HepG2 (cell line): ENCODE measurements around the gene IKZF3. TPM values are rescaled to one million over a fixed set of nuclear protein-coding genes. Genes with fewer than 3 reads are reported as not detected.

ENCODE experiments used
- ASH2L ChIP-seq: fragments of 300-600, 200-600 bp; sonication (generic); IDR thresholded peaks from 2 replicates; pipeline ENCODE4 v1.7.0; 2017; ENCODE audit warnings: low read depth, mild to moderate bottlenecking, moderate library complexity, mixed read lengths, low read length; ENCODE audit not compliant: insufficient read length
- ATF7-NPFF ChIP-seq: sonication (generic); formaldehyde crosslinking; IDR thresholded peaks from 2 replicates; pipeline ENCODE4 v1.8.1; 2023; ENCODE audit warnings: mild to moderate bottlenecking, low read depth, missing genetic modification reagents, moderate library complexity
- ATM ChIP-seq: fragments of 450-650 bp; IDR thresholded peaks from 2 replicates; pipeline ENCODE4 v1.7.1; 2017; ENCODE audit warnings: mild to moderate bottlenecking, borderline replicate concordance
- CBX5 ChIP-seq: sonication (generic); formaldehyde crosslinking; IDR thresholded peaks from 2 replicates; pipeline ENCODE4 v1.4.0; 2020; ENCODE audit warnings: missing genetic modification reagents, borderline replicate concordance
- NFKBIZ ChIP-seq: IDR thresholded peaks from 2 replicates; pipeline ENCODE4 v1.6.1; 2018; ENCODE audit warnings: missing genetic modification reagents, missing compliant biosample characterization
- RBAK ChIP-seq: sonication (generic); formaldehyde crosslinking; IDR thresholded peaks from 2 replicates; pipeline ENCODE4 v1.5.1; 2020; ENCODE audit warnings: mild to moderate bottlenecking, missing genetic modification reagents
- SMARCC2 ChIP-seq: fragments of 450-650 bp; IDR thresholded peaks from 2 replicates; pipeline ENCODE4 v1.6.1; 2017; ENCODE audit warnings: antibody characterized with exemption, mild to moderate bottlenecking
- U2AF2 ChIP-seq: fragments of 200-400 bp; formaldehyde crosslinking; IDR thresholded peaks from 2 replicates; pipeline ENCODE4 v1.6.1; 2017; ENCODE audit warnings: low read depth, mild to moderate bottlenecking, low read length
- ZBTB42 ChIP-seq: sonication (generic); formaldehyde crosslinking; IDR thresholded peaks from 2 replicates; pipeline ENCODE4 v1.5.0; 2020; ENCODE audit warnings: mild to moderate bottlenecking, missing genetic modification reagents
- ZFP37 ChIP-seq: sonication (generic); formaldehyde crosslinking; IDR thresholded peaks from 2 replicates; pipeline ENCODE4 v1.4.0; 2020; ENCODE audit warnings: missing genetic modification reagents, borderline replicate concordance
- ZHX1 ChIP-seq: sonication (generic); formaldehyde crosslinking; IDR thresholded peaks from 2 replicates; pipeline ENCODE4 v1.8.1; 2022; ENCODE audit warnings: low read depth, mild to moderate bottlenecking, missing genetic modification reagents
- ZNF10 ChIP-seq: sonication (generic); formaldehyde crosslinking; IDR thresholded peaks from 2 replicates; pipeline ENCODE4 v1.4.0; 2020; ENCODE audit warnings: mild to moderate bottlenecking, low read depth, missing genetic modification reagents, borderline replicate concordance
- ZNF224 ChIP-seq: sonication (generic); formaldehyde crosslinking; IDR thresholded peaks from 2 replicates; pipeline ENCODE4 v1.5.0; 2020; ENCODE audit warnings: mild to moderate bottlenecking, missing genetic modification reagents
- ZNF318 ChIP-seq: sonication (generic); formaldehyde crosslinking; IDR thresholded peaks from 2 replicates; pipeline ENCODE4 v1.4.0; 2020; ENCODE audit warnings: mild to moderate bottlenecking, missing genetic modification reagents
- ZNF33A ChIP-seq: sonication (generic); formaldehyde crosslinking; IDR thresholded peaks from 2 replicates; pipeline ENCODE4 v1.5.1; 2020; ENCODE audit warnings: missing genetic modification reagents, mild to moderate bottlenecking, moderate library complexity, borderline replicate concordance
- ZNF510 ChIP-seq: sonication (generic); formaldehyde crosslinking; IDR thresholded peaks from 2 replicates; pipeline ENCODE4 v1.4.0; 2020; ENCODE audit warnings: low read depth, mild to moderate bottlenecking, missing genetic modification reagents
- ZNF558 ChIP-seq: sonication (generic); formaldehyde crosslinking; IDR thresholded peaks from 2 replicates; pipeline ENCODE4 v1.9.0; 2022; ENCODE audit warnings: mild to moderate bottlenecking, missing genetic modification reagents, borderline replicate concordance
- polyA plus RNA-seq, 8 experiments: library from polyadenylated mRNA; depleted of rRNA in 3 of 8; stranded (reverse) in 7 of 8; unstranded in 1 of 8; fragments of >200 nt; fragmentation: Illumina TruSeq in 4 of 8; extraction: Trizol in 4 of 8; gene quantifications; 2 replicates each; pipeline versions ENCODE4 v1.2.1 to v1.2.3, GENCODE V29; 2011 to 2016; ENCODE audit warnings: low read depth in 4 of 8, missing spikeins in 1 of 8, mixed read lengths in 1 of 8; ENCODE audit not compliant: insufficient read depth in 1 of 8
- total RNA-seq, 5 experiments: library from RNA; depleted of rRNA; stranded (reverse); fragments of >200 nt; fragmentation: Illumina TruSeq; extraction: Trizol; gene quantifications; 2 replicates each; pipeline ENCODE4 v1.2.3, GENCODE V29; 2016; ENCODE audit warnings: low read depth in 1 of 5

IKZF3 gene
- total and polyA plus RNA-seq, 2 of the 13 experiments (the other 11 are each of a cell fraction or from before 2014, with no cell fraction given): not detected

- peak; percentile 26; the same call in 1 of the 2 replicates for TF ChIP-seq ZHX1 (CRISPR knock-in tag)
- TF ChIP-seq ATF7-NPFF (CRISPR knock-in tag): no peak
- TF ChIP-seq CBX5 (CRISPR knock-in tag): peak; percentile 64; the same call in 1 of the 2 replicates
- no peak for TF ChIP-seq ATM
- TF ChIP-seq ZBTB42 (CRISPR knock-in tag): 0 out of 2 replicates have a peak, but pooled peaks have one; percentile 31
- no peak for TF ChIP-seq RBAK
- no peak for TF ChIP-seq ZNF10 (CRISPR knock-in tag)
- TF ChIP-seq ASH2L: peak; percentile 87
- TF ChIP-seq ZNF318 (CRISPR knock-in tag): 0 out of 2 replicates have a peak, but pooled peaks have one; percentile 40
- no peak for TF ChIP-seq ZNF510
- TF ChIP-seq ZNF33A: 0 out of 2 replicates have a peak, but pooled peaks have one; percentile 81
- TF ChIP-seq NFKBIZ (CRISPR knock-in tag): no peak
- no peak for TF ChIP-seq SMARCC2
- TF ChIP-seq ZNF224 (CRISPR knock-in tag): peak; percentile 87; the same call in 1 of the 2 replicates
- peak; percentile 33; the same call in 1 of the 2 replicates for TF ChIP-seq ZNF558 (CRISPR knock-in tag)
- no peak for TF ChIP-seq ZFP37 (CRISPR knock-in tag)
- TF ChIP-seq U2AF2: no peak
These were observed 133.8 kb downstream of the IKZF3 start, which contains the start of gene MIEN1 (continued) for GRCh38 chr17:39730095-39730921.
